Right cardiac atrium (tissue), 5 donors: ENCODE data around the gene PBRM1. TPM values are rescaled to one million over a fixed set of nuclear protein-coding genes. Genes with fewer than 3 reads are reported as not detected.

Source experiments
- ATAC-seq, 2 donors: fragments of 200-7000 bp; cut with Tn5 transposase; one replicate each; pipeline versions ENCODE4 v1.8.0 to v1.9.1; 2020; ENCODE audit warnings: moderate library complexity in 2 of 2, mild to moderate bottlenecking in 1 of 2
- DNase-seq, 3 donors: peaks; one replicate each; pipeline ENCODE4 v3.0.0-alpha.2; 2020
- H3K27ac ChIP-seq: one replicate; pipeline ENCODE4 v1.5.1; 2013; ENCODE audit warnings: mild to moderate bottlenecking, low read length, control low read depth, moderate library complexity
- H3K27me3 ChIP-seq: one replicate; pipeline ENCODE4 v1.6.1; 2013; ENCODE audit not compliant: control insufficient read depth, insufficient read depth
- H3K4me1 ChIP-seq: one replicate; pipeline ENCODE4 v1.6.1; 2013; ENCODE audit warnings: low read length; ENCODE audit not compliant: control insufficient read depth, insufficient read depth
- H3K4me3 ChIP-seq: one replicate; pipeline ENCODE4 v1.5.1; 2013; ENCODE audit warnings: low read length, control low read depth
- H3K9me3 ChIP-seq: one replicate; pipeline ENCODE4 v1.6.1; 2013; ENCODE audit warnings: low read length; ENCODE audit not compliant: control insufficient read depth
- WGBS: extraction: QIAGEN DNeasy Blood & Tissue Kit; methylation state at CpG from one replicate; pipeline ENCODE4 v1.1.7; 2013; 5-methylcytosine and 5-hydroxymethylcytosine counted together
- intact Hi-C, 4 donors: fragments of 100-400 bp; cut with DNase I; formaldehyde crosslinking; loops; one replicate each; pipeline versions ENCODE4 v1.11.0 to v1.14.0; 2022 to 2023
- polyA plus RNA-seq: library from polyadenylated mRNA; stranded (reverse); fragments of 200-250 nt; gene quantifications from one replicate; pipeline ENCODE4 v1.2.3, GENCODE V29; 2013
- total RNA-seq, 4 donors: library from RNA; stranded (reverse); fragmentation: NEBNext Ultra II Directional; extraction: Animal tissue kit (Norgen Biotek cat#: 25700); gene quantifications; one replicate each; pipeline ENCODE4 v1.2.1, GENCODE V29; 2021
- donor health status: healthy with polysubstance abuse.
- donor health status: DM: no; HTN: yes; CAD: no.
- donor health status: DM: no; HTN: no; CAD: no.
- donor health status: DM: no; HTN: yes; CAD: no; lungs with severe emphysema.
- donor health status: DM: yes; HTN: yes; CAD: no.

Gene PBRM1
- total and polyA plus RNA-seq, 5 donors: 10.0 to 56.8 (median 55.1) TPM

DNA sequence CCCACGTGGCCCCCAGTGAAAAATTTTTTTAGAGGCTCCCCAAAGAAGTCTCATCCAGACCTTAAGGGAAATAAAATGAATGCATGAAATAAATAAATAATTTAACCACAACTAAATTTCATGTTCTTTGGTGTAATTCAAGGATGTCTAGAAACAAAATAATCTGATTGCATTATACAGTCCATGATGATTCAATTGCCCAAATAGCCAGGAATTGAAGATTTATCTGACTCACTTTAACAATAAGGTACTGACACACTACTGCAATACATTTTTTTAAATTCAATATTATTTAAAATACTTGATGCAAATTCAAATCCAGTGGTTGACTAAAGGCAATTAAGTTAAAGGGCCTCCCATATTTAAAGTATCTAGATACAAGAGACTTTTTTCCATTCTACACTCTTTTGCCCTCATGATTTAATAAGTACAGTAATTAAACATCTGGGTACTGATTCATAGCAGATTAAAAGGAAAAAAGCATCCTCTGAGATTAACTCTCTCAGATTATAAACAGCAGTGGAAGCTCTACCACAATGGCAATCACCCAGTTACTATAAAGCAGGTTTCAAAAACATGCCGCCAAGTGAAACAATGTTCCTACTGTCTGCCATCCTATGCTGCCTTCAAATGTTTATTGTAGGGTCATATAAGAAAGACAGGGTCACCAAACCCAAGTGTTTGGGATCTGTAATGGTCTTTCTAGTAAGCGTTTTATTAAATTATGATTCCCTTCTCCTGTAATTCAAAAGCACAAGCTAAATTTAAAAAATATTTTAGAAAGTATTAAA lies 139.4 kb downstream of the PBRM1 start:
- Histone ChIP-seq H3K27me3 (no peaks in the 10 kb centered on the region), H3K4me1 (no peaks in the 10 kb centered on the region), H3K9me3 (no peaks in the 10 kb centered on the region), H3K4me3 (no peak overlapping the region), H3K27ac (no peak overlapping the region)
- WGBS: 85% methylated on average over 3 of the region's 3 CpGs
- intact Hi-C loops: no loop called here
- ATAC-seq (no peak), DNase-seq (no peak)

- Histone ChIP-seq H3K4me1 (no peaks in the 10 kb centered on the region), H3K9me3 (no peaks in the 10 kb centered on the region), H3K27me3 (no peaks in the 10 kb centered on the region), H3K27ac (no peak overlapping the region), H3K4me3 (no peak overlapping the region)
- WGBS: 75% methylated on average over 4 of the region's 4 CpGs
- DNase-seq (no peak), ATAC-seq (peak in 1 of 2 donors; percentile 68)
- intact Hi-C loops: loop anchor here in 1 of 4 donors (5.0 kb wide), 1 partner anchor 73 kb away; no protein-coding TSS in a partner anchor
These were observed 140.8 kb downstream of the PBRM1 start for GRCh38 chr3:52544937-52545336.

DNA sequence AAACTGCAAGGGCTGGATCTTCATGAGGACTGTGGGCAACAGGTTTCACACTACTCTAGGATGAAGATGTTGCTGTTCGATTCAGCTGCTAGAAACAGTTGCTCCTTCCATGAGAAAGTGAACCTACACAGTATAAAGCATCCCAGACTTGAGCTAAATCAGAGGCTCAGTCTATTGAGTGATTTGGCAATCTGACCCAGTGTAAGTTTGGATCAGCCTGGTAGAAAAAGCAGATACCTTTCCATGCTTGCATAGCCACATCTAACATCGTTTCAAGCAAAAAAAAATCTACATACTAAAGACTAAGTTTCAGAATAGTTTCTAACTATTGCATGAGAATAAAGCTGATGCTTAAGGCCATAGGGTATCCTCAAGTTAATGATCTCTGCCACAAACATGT lies 144.7 kb downstream of the PBRM1 start:
- peaks cover 10% of the 10 kb centered on the region for H3K4me1 ChIP-seq
- no peaks in the 10 kb centered on the region for H3K9me3 ChIP-seq
- intact Hi-C loops: loop anchor here in 1 of 4 donors (5.0 kb wide), 1 partner anchor 69 kb away; no protein-coding TSS in a partner anchor
- no peaks in the 10 kb centered on the region for H3K27me3 ChIP-seq
- no peak for DNase-seq
- H3K27ac ChIP-seq: no peak overlapping the region
- no peak overlapping the region for H3K4me3 ChIP-seq
- WGBS: 76% methylated on average over 2 of the region's 2 CpGs
- ATAC-seq: no peak

DNA sequence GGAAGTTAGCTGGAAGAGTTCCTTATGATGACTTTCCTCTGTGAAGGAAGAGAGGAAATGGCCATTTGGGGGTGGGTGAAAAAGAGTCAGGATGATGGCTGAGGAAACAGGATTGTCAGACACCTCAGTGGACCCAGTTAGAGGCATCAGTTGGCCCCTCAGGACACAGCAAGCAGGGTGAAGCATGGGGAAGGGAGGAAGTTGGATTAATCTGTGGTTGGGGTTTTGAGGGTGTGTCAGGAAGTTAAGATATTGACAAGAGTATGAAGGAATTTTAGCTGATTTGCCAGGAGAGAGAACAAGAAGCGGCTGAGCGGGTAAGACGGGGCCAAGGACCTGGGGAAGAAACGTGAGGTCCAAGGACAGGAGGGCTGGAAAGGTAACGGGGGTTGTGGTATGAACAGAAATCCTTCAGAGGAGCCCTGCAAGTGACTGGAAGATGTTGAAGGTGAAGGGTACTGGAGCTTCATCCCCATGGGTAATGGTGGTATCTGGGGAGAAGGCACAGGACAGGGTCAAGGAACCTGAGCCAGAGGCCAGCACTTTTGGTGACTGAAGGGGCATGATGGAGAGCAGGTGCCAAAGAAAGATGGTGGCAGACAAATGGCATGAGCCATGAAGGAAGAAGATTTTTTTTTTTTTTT lies 146.6 kb downstream of the PBRM1 start:
- no peaks in the 10 kb centered on the region for H3K9me3 ChIP-seq
- H3K4me1 ChIP-seq: peaks cover 10% of the 10 kb centered on the region
- DNase-seq: no peak
- H3K27me3 ChIP-seq: no peaks in the 10 kb centered on the region
- 83% methylated on average over 5 of the region's 5 CpGs for WGBS
- H3K27ac ChIP-seq: no peak overlapping the region
- no peak overlapping the region for H3K4me3 ChIP-seq
- intact Hi-C loops: loop anchor here in 2 of 4 donors (5.0 kb wide), 1 partner anchor 67 kb away; no protein-coding TSS in a partner anchor
- ATAC-seq: no peak

DNA sequence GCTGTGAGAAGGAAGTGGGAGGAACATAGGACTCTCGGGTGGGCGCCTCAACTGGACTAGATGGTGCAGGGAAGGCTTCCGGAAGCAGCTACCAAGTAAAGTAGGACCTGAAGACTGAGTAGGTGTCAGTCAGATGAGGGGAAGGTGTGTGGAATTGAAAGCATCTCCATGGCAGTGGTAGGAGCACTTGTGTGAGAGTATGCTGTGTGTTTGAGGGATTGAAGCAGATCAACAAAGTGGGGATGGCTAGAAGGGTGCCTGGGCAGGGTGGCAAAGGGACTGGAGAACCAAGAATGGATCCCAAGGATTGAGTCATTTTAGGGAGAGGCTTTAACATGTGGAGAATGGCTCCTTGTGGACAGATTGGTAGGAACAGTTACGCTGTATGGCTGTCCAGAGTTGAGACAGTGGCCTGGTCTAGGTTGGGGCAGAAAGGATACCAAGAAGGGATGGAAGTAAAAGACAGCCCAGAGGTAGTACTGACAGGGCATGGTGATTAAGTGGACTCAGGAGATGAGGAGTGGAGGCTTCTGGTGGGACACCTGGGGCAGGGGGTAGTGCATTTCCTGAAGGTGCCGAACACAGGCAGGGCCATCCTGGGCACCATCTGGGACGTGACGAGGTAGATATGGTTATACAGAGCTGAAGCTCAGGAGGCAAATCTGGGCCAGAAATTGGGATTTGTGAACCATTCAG lies 147.8 kb downstream of the PBRM1 start:
- no peaks in the 10 kb centered on the region for H3K27me3 ChIP-seq
- no peak for ATAC-seq
- peaks cover 10% of the 10 kb centered on the region for H3K4me1 ChIP-seq
- no peaks in the 10 kb centered on the region for H3K9me3 ChIP-seq
- DNase-seq: no peak
- H3K27ac ChIP-seq: peak overlapping the region; percentile 0
- WGBS: 61% methylated on average over 7 of the region's 7 CpGs
- intact Hi-C loops: loop anchor here in 2 of 4 donors (5.0 kb wide), 1 partner anchor 66 kb away; no protein-coding TSS in a partner anchor
- H3K4me3 ChIP-seq: peak overlapping the region; percentile 65

DNA sequence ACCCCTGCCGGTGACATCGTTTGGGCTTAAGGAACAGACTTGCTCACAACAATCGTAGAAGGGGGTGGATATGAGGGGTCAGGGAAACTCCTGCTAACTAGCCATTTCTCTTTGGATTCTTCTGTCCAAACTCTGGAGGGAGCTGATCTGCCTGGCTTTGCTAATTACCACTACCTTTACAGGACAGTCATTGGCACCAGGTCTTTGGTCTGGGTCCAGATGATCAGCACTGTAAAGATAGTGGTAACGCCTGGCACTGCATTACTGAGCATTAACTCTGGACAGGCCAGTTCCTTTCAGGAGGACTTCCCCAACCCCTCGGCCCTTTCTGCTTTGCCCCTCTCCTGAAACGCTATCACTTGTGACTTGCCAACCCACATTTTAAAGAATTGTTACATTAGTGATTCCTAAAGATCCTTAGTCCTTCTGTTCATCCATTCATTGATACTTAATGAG lies 148.5 kb downstream of the PBRM1 start:
- intact Hi-C loops: loop anchor here in 2 of 4 donors (5.0 kb wide), 1 partner anchor 65 kb away; no protein-coding TSS in a partner anchor
- 2% methylated on average over 6 of the region's 6 CpGs for WGBS
- peak; percentile 2 for ATAC-seq

GRCh38 chr3:52536369-52537164 lies 149.1 kb downstream of the PBRM1 start, which contains the start of gene UQCC5:
UQCC5 (plus strand) TSS chr3:52536605; CDS start chr3:52536756, 151 bp downstream.
- ATAC-seq (peak; percentile 93 to 94), DNase-seq (peak; percentile 99)
- Histone ChIP-seq H3K27ac (peak within 1 kb of the TSS; percentile 91), H3K9me3 (no peaks in the 10 kb centered on the region), H3K4me3 (peak within 1 kb of the TSS; percentile 65), H3K4me1 (peaks cover 16% of the 10 kb centered on the region), H3K27me3 (no peaks in the 10 kb centered on the region)
- intact Hi-C loops: loop anchor here in 2 of 4 donors (5.0 kb wide), 1 partner anchor 64 kb away; no protein-coding TSS in a partner anchor
- under 1% methylated on average over 65 of the region's 65 CpGs for WGBS

More for the DNA sequence above, 148.5 kb downstream of the PBRM1 start:
- Histone ChIP-seq H3K27me3 (no peaks in the 10 kb centered on the region), H3K4me3 (peak overlapping the region; percentile 65), H3K27ac (peak overlapping the region; percentile 91), H3K4me1 (peaks cover 10% of the 10 kb centered on the region), H3K9me3 (no peaks in the 10 kb centered on the region)
- DNase-seq: peak in 2 of 3 donors; percentile 41 to 51

DNA sequence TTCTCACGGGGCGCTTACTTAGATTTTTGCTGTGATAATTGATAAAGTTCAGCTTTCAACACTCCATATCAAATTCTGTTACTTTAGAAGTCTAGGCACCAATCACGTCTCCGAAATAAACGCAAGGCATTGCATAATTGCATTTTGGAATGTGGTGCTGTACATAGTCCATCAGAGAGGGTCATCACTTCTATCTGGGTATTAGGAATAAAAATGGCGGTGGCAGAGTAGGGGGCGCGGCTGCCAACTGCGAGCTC lies 149.7 kb downstream of the PBRM1 start:
- ATAC-seq (no peak), DNase-seq (no peak)
- H3K27me3 ChIP-seq: no peaks in the 10 kb centered on the region
- H3K9me3 ChIP-seq: no peaks in the 10 kb centered on the region
- 11% methylated on average over 9 of the region's 9 CpGs for WGBS
- H3K27ac ChIP-seq: no peak overlapping the region
- intact Hi-C loops: loop anchor here in 2 of 4 donors (5.0 kb wide), 1 partner anchor 64 kb away; no protein-coding TSS in a partner anchor
- H3K4me1 ChIP-seq: peaks cover 16% of the 10 kb centered on the region
- no peak overlapping the region for H3K4me3 ChIP-seq

DNA sequence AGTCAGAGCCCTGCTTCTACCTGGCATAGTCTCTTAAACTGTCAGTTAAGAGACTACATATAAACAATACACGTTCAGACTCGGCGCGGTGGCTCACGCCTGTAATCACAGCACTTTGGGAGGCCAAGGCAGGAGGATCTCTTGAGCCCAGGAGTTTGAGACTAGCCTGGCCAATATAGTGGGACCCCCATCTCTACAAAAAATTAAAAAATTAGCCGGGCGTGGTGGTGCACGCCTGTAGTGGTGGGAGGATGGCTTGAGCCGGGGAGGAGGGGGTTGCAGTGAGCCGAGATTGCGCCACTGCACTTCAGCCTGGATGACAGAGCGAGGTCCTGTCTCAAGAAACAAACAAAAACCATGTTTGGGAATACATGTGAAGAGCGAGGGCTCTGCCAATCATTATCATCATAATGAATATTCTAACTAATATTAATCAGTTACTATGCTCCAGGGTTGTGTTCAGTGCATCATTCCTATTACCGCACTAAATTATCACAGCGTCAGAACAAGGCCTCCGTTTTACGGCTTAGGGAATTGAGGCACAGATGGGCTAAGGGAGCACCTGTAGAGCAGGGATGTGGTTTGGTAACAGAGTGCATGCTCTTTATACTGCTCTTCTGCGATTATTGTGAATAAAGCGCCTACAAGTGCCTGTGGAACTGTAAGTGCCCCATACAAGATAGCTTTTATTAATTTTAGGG lies 150.2 kb downstream of the PBRM1 start:
- no peaks in the 10 kb centered on the region for H3K9me3 ChIP-seq
- no peaks in the 10 kb centered on the region for H3K27me3 ChIP-seq
- WGBS: 93% methylated on average over 19 of the region's 19 CpGs
- no peak overlapping the region for H3K27ac ChIP-seq
- H3K4me3 ChIP-seq: no peak overlapping the region
- H3K4me1 ChIP-seq: peaks cover 16% of the 10 kb centered on the region
- DNase-seq (peak in 2 of 3 donors; percentile 54 to 56), ATAC-seq (no peak)
- intact Hi-C loops: loop anchor here in 2 of 4 donors (5.0 kb wide), 1 partner anchor 63 kb away; no protein-coding TSS in a partner anchor
